Left ventricle myocardium inferior (tissue), 1 donor: ENCODE measurements around the gene LRRC74B. TPM values are rescaled to one million over a fixed set of nuclear protein-coding genes. Genes with fewer than 3 reads are reported as not detected.
"Not testable (repeated sequence)": the region's sequence is repeated elsewhere in the genome, so short reads cannot be mapped to it uniquely, and the experiment has no call there.

Experiments
- DNase-seq: peaks from one replicate; pipeline ENCODE4 v3.0.0-alpha.2; 2020
- H3K27ac ChIP-seq: fragments of 200-600 bp; replicated peaks from 2 replicates; pipeline ENCODE4 v1.8.0; 2021
- H3K27me3 ChIP-seq: fragments of 200-600 bp; 2 replicates; pipeline ENCODE4 v1.8.0; 2021; ENCODE audit warnings: low read depth
- H3K36me3 ChIP-seq: fragments of 200-600 bp; 2 replicates; pipeline ENCODE4 v1.8.0; 2021
- H3K4me1 ChIP-seq: fragments of 200-600 bp; 2 replicates; pipeline ENCODE4 v1.8.0; 2021
- H3K4me3 ChIP-seq: fragments of 200-600 bp; 2 replicates; pipeline ENCODE4 v1.8.0; 2021; ENCODE audit warnings: mild to moderate bottlenecking, moderate library complexity
- H3K9me3 ChIP-seq: fragments of 200-600 bp; replicated peaks from 2 replicates; pipeline ENCODE4 v1.8.0; 2021
- intact Hi-C: fragments of 100-400 bp; cut with micrococcal nuclease; formaldehyde crosslinking; loops from one replicate; pipeline ENCODE4 v1.11.0; 2022
- total RNA-seq: library from RNA; stranded (reverse); fragmentation: NEBNext Ultra II Directional; extraction: Animal tissue kit (Norgen Biotek cat#: 25700); gene quantifications from one replicate; pipeline ENCODE4 v1.2.1, GENCODE V29; 2021
- TF ChIP-seq, protein P1 (sequence below): fragments of 200-600 bp; IDR thresholded peaks from 2 replicates; pipeline ENCODE4 v1.8.0; 2021; ENCODE audit warnings: antibody characterized with exemption, mild to moderate bottlenecking, borderline replicate concordance
- donor health status: DM: no; HTN: yes; CAD: no; lungs with severe emphysema.

Gene LRRC74B
- total RNA-seq, 1 donor from 2014 or later, result not detected

DNA sequence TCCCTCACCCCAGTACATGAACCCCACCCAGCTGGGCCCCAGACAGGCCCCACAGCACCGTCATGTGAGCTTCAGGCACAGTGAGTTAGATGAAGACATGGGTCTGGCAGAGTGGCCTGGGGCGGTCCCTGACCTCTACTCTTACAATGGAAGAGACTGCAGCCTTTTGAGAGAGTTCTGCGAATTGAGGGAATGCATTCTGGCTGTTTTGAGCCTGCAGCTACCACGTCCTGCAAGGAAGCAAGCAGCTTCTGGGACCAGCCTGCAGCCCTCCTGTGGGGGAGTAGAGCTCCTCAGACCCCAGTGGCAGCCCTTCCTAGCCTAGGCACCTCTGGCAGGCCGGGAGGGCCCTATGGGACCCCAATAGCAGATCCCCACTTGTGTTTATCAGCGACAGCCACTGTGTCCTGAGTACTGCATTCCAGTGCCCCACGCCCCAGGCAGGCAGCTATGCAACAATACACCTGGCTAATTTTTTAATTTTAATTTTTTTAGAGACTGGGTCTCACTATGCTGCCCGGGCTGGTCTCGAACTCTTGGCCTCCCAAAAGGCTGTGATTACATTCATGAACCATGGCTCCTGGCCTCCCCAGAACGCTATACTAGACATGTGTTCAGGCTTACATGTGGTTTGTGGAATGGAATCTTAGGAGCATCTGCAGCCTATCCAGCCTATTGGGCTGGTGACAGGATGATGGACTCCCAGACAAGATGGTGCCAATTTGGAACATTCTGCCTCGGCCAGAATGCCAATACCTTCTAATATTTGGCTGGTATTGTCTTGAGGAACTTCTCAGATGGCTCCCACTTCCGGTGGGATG lies 12.7 kb upstream of the LRRC74B start:
- intact Hi-C loops, result no loop called here
- no peaks in the 10 kb centered on the region for H3K9me3 ChIP-seq
- H3K27me3 ChIP-seq, result peaks cover 56% of the 10 kb centered on the region
- no peak for DNase-seq
- H3K27ac ChIP-seq, result no peak overlapping the region
- H3K36me3 ChIP-seq, result no peaks in the 10 kb centered on the region
- H3K4me1 ChIP-seq, result peaks cover 14% of the 10 kb centered on the region
- TF ChIP-seq, protein P1, sequence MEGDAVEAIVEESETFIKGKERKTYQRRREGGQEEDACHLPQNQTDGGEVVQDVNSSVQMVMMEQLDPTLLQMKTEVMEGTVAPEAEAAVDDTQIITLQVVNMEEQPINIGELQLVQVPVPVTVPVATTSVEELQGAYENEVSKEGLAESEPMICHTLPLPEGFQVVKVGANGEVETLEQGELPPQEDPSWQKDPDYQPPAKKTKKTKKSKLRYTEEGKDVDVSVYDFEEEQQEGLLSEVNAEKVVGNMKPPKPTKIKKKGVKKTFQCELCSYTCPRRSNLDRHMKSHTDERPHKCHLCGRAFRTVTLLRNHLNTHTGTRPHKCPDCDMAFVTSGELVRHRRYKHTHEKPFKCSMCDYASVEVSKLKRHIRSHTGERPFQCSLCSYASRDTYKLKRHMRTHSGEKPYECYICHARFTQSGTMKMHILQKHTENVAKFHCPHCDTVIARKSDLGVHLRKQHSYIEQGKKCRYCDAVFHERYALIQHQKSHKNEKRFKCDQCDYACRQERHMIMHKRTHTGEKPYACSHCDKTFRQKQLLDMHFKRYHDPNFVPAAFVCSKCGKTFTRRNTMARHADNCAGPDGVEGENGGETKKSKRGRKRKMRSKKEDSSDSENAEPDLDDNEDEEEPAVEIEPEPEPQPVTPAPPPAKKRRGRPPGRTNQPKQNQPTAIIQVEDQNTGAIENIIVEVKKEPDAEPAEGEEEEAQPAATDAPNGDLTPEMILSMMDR, result no peak
- peak overlapping the region; percentile 59 for H3K4me3 ChIP-seq

DNA sequence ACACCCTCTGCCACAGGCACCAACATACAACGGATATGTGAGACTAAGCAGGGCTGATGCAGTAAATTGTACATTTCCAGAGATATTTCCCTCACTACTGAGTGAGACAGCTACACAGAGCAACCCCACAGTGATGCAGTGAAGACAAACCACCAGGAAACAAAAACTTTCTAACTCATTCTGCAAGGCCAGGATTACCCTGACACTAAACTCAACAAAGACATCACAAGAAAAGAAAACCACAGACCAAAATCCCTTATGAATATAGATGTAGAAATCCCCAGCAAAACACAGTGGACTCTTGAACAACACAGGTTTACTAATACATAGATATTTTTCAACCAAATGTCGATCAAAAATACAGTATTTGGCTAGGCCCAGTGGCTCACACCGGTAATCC lies 11.9 kb upstream of the LRRC74B start:
- Histone ChIP-seq H3K27me3 (peaks cover 51% of the 10 kb centered on the region), H3K36me3 (no peaks in the 10 kb centered on the region), H3K27ac (no peak overlapping the region), H3K9me3 (no peaks in the 10 kb centered on the region), H3K4me3 (no peak overlapping the region), H3K4me1 (peaks cover 21% of the 10 kb centered on the region)
- no peak for DNase-seq
- TF ChIP-seq, protein P1, result no peak
- intact Hi-C loops, result no loop called here

DNA sequence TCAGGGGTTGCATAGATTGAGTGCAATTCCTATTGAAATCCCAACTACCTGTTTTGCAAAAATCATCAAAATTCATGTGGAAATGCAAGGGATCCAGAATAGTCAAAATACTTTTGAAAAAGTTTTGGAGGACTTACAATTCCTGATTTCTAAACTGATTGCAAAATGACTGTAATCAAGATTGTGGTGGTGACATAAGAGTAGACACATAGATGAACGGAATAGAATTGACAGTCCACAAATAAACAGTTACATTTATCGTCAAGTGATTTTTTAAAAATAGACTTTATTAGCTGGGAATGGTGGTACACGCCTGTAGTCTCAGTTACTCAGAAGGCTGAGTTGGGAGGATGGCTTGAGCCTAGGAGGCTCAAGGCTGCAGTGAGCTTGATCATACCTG lies 10.8 kb upstream of the LRRC74B start:
- Histone ChIP-seq H3K4me3 (no peak overlapping the region), H3K27ac (no peak overlapping the region), H3K36me3 (no peaks in the 10 kb centered on the region), H3K9me3 (no peaks in the 10 kb centered on the region), H3K27me3 (peaks cover 40% of the 10 kb centered on the region), H3K4me1 (peaks cover 21% of the 10 kb centered on the region)
- DNase-seq, result no peak
- TF ChIP-seq, protein P1, result no peak
- intact Hi-C loops, result no loop called here

DNA sequence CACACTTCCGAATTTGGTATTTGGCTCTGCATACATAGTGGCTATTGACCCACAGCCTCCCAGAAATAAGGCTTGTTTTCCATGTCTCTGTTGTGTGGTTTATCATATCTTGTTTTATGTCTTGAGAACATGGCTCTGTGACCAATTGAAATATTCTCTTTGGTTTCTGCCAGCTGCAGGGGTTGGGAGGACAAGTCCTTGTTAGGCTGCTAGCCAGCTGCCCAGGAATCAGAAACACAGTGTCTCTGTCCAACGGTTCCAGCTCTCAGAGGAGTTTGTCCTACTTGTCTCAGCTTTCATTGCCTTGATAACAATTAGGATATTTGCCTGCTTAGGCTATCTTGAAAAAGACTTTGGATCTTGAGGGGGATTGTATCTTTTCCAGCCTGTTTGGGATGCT lies 7.3 kb upstream of the LRRC74B start:
- no peak for DNase-seq
- Histone ChIP-seq H3K36me3 (no peaks in the 10 kb centered on the region), H3K9me3 (no peaks in the 10 kb centered on the region), H3K27me3 (peaks cover 11% of the 10 kb centered on the region), H3K27ac (peak overlapping the region; percentile 61), H3K4me1 (peaks cover 11% of the 10 kb centered on the region), H3K4me3 (no peak overlapping the region)
- intact Hi-C loops, result no loop called here
- TF ChIP-seq, protein P1, result no peak

DNA sequence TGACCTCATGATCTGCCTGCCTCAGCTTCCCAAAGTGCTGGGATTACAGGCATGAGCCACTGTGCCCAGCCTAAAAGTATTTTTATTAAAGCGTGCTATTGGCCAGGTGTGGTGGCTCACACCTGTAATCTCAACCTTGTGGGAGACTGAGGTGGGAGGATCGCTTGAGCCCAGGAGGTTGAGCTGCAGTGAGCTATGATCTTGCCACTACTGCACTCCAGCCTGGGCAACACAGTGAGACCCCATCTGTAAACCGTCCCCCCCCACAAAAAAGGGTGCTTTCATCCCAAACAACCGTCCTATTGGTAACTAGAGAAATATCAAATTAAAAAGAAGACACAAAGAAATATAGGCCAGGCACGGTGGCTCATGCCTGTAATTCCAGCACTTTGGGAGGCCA lies 6.6 kb upstream of the LRRC74B start:
- H3K36me3 ChIP-seq, H3K9me3 ChIP-seq, H3K27me3 ChIP-seq, H3K4me3 ChIP-seq, intact Hi-C loops, DNase-seq: not testable (repeated sequence)
- Histone ChIP-seq H3K4me1 (peaks cover 12% of the 10 kb centered on the region), H3K27ac (peak overlapping the region; percentile 61)

DNA sequence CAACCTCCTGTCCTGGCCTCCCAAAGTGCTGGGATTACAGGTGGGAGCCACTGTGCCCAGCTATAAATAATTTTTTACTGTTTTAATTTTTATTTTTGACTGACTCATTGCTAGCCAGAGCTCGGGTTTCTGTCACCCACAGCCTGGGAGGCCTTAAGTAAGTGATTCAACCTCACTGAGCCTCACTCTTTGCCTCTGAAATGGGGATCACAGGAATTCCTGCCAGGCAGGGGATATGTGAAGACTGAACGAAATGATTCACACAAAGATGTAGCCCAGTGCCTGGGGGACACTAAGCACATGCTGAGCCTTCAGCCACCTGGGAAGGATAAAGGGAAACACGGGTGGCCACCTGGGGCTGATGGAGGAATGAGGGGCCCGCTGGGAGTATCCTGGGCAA lies 3.8 kb upstream of the LRRC74B start:
- intact Hi-C loops, result no loop called here
- TF ChIP-seq, protein P1, result no peak
- Histone ChIP-seq H3K27ac (no peak overlapping the region), H3K4me3 (no peak overlapping the region), H3K9me3 (no peaks in the 10 kb centered on the region), H3K36me3 (no peaks in the 10 kb centered on the region), H3K4me1 (peaks cover 29% of the 10 kb centered on the region), H3K27me3 (peaks cover 6% of the 10 kb centered on the region)
- DNase-seq, result no peak
